Left forelimb (tissue), 1 donor: ENCODE measurements around the gene MACROD1.

Experiments used
- DNase-seq: peaks from one replicate; pipeline ENCODE4 v3.0.0-alpha.2; 2018; ENCODE audit warnings: low spot score

Gene MACROD1

GRCh38 chr11:64073542-64073941 lies 92.4 kb downstream of the MACROD1 start:
- DNase-seq: no peak

GRCh38 chr11:64072871-64073270 lies 93.0 kb downstream of the MACROD1 start:
- DNase-seq: no peak

GRCh38 chr11:64072403-64072802 lies 93.5 kb downstream of the MACROD1 start:
- no peak for DNase-seq

GRCh38 chr11:64071849-64072248 lies 94.1 kb downstream of the MACROD1 start:
- DNase-seq: no peak

GRCh38 chr11:64070314-64070681 lies 95.6 kb downstream of the MACROD1 start:
- DNase-seq: no peak

GRCh38 chr11:64069401-64070313 lies 96.3 kb downstream of the MACROD1 start:
- DNase-seq: no peak

GRCh38 chr11:64068705-64069400 lies 97.1 kb downstream of the MACROD1 start:
- no peak for DNase-seq

- DNase-seq: no peak
Measured at GRCh38 chr11:64067230-64067993, 98.5 kb downstream of the MACROD1 start.

- DNase-seq: no peak
Measured at GRCh38 chr11:64065712-64066111, 100.2 kb downstream of the MACROD1 start.

- DNase-seq: no peak
Measured at GRCh38 chr11:64065141-64065465, 100.8 kb downstream of the MACROD1 start.

GRCh38 chr11:64064374-64065140 lies 101.4 kb downstream of the MACROD1 start:
- no peak for DNase-seq

GRCh38 chr11:64063777-64064176 lies 102.1 kb downstream of the MACROD1 start:
- DNase-seq: no peak

GRCh38 chr11:64062185-64063039 lies 103.5 kb downstream of the MACROD1 start:
- DNase-seq: no peak

- no peak for DNase-seq
Measured at GRCh38 chr11:64060861-64061444, 105.0 kb downstream of the MACROD1 start.

GRCh38 chr11:64060263-64060860 lies 105.6 kb downstream of the MACROD1 start:
- no peak for DNase-seq

GRCh38 chr11:64059339-64060140 lies 106.4 kb downstream of the MACROD1 start:
- DNase-seq: no peak

GRCh38 chr11:64058494-64058893 lies 107.4 kb downstream of the MACROD1 start:
- DNase-seq: no peak

- no peak for DNase-seq
Measured at GRCh38 chr11:64057890-64058289, 108.0 kb downstream of the MACROD1 start.

- no peak for DNase-seq
Measured at GRCh38 chr11:64056861-64057260, 109.1 kb downstream of the MACROD1 start.
